ENCODE measurements around the gene RPL39L. TPM values are rescaled to one million over a fixed set of nuclear protein-coding genes. Genes with fewer than 3 reads are reported as not detected.

RPL39L gene
- total RNA-seq, 1 donor from 2014 or later = 8.9 TPM

GRCh38 chr3:187131981-187132380 lies 7.3 kb downstream of the RPL39L start:
- no peak for DNase-seq (ENCODE audit: low spot score)
- H3K27ac Mint-ChIP-seq (ENCODE audit: unreplicated experiment) = no peak overlapping the region
- H3K4me3 Mint-ChIP-seq (ENCODE audit: unreplicated experiment) = no peak overlapping the region
- no peaks in the 10 kb centered on the region for H3K4me1 Mint-ChIP-seq (ENCODE audit: unreplicated experiment)
- TF ChIP-seq CTCF (IDR thresholded peaks at IDR 0.05; ENCODE audit: unreplicated experiment) = no peak
- no peaks in the 10 kb centered on the region for H3K27me3 Mint-ChIP-seq (ENCODE audit: unreplicated experiment)
- H3K9me3 Mint-ChIP-seq (ENCODE audit: unreplicated experiment) = no peaks in the 10 kb centered on the region
- H3K36me3 Mint-ChIP-seq (ENCODE audit: low read depth, unreplicated experiment) = peaks cover 19% of the 10 kb centered on the region

GRCh38 chr3:187130346-187131066 lies 8.8 kb downstream of the RPL39L start:
- no peaks in the 10 kb centered on the region for H3K4me1 Mint-ChIP-seq (ENCODE audit: unreplicated experiment)
- H3K27me3 Mint-ChIP-seq (ENCODE audit: unreplicated experiment) = no peaks in the 10 kb centered on the region
- peaks cover 13% of the 10 kb centered on the region for H3K36me3 Mint-ChIP-seq (ENCODE audit: low read depth, unreplicated experiment)
- TF ChIP-seq CTCF (IDR thresholded peaks at IDR 0.05; ENCODE audit: unreplicated experiment) = no peak
- DNase-seq (ENCODE audit: low spot score) = no peak
- H3K9me3 Mint-ChIP-seq (ENCODE audit: unreplicated experiment) = no peaks in the 10 kb centered on the region
- H3K27ac Mint-ChIP-seq (ENCODE audit: unreplicated experiment) = no peak overlapping the region
- H3K4me3 Mint-ChIP-seq (ENCODE audit: unreplicated experiment) = no peak overlapping the region

- no peaks in the 10 kb centered on the region for H3K4me1 Mint-ChIP-seq (ENCODE audit: unreplicated experiment)
- no peaks in the 10 kb centered on the region for H3K27me3 Mint-ChIP-seq (ENCODE audit: unreplicated experiment)
- no peak for TF ChIP-seq CTCF (IDR thresholded peaks at IDR 0.05; ENCODE audit: unreplicated experiment)
- H3K27ac Mint-ChIP-seq (ENCODE audit: unreplicated experiment) = no peak overlapping the region
- no peaks in the 10 kb centered on the region for H3K9me3 Mint-ChIP-seq (ENCODE audit: unreplicated experiment)
- no peak for DNase-seq (ENCODE audit: low spot score)
- no peaks in the 10 kb centered on the region for H3K36me3 Mint-ChIP-seq (ENCODE audit: low read depth, unreplicated experiment)
- H3K4me3 Mint-ChIP-seq (ENCODE audit: unreplicated experiment) = no peak overlapping the region
These were observed 13.8 kb downstream of the RPL39L start for GRCh38 chr3:187125319-187126031.

- no peak for TF ChIP-seq CTCF (IDR thresholded peaks at IDR 0.05; ENCODE audit: unreplicated experiment)
- no peaks in the 10 kb centered on the region for H3K27me3 Mint-ChIP-seq (ENCODE audit: unreplicated experiment)
- H3K36me3 Mint-ChIP-seq (ENCODE audit: low read depth, unreplicated experiment) = no peaks in the 10 kb centered on the region
- H3K4me1 Mint-ChIP-seq (ENCODE audit: unreplicated experiment) = no peaks in the 10 kb centered on the region
- no peak for DNase-seq (ENCODE audit: low spot score)
- H3K27ac Mint-ChIP-seq (ENCODE audit: unreplicated experiment) = no peak overlapping the region
- no peak overlapping the region for H3K4me3 Mint-ChIP-seq (ENCODE audit: unreplicated experiment)
- no peaks in the 10 kb centered on the region for H3K9me3 Mint-ChIP-seq (ENCODE audit: unreplicated experiment)
These were observed 17.0 kb downstream of the RPL39L start for GRCh38 chr3:187122261-187122660.

- Mint-ChIP-seq H3K36me3 (ENCODE audit: low read depth, unreplicated experiment) (no peaks in the 10 kb centered on the region), H3K9me3 (ENCODE audit: unreplicated experiment) (no peaks in the 10 kb centered on the region), H3K27ac (ENCODE audit: unreplicated experiment) (no peak overlapping the region), H3K4me3 (ENCODE audit: unreplicated experiment) (no peak overlapping the region), H3K27me3 (ENCODE audit: unreplicated experiment) (no peaks in the 10 kb centered on the region), H3K4me1 (ENCODE audit: unreplicated experiment) (no peaks in the 10 kb centered on the region)
- TF ChIP-seq CTCF (IDR thresholded peaks at IDR 0.05; ENCODE audit: unreplicated experiment) = no peak
- no peak for DNase-seq (ENCODE audit: low spot score)
These were observed 19.0 kb downstream of the RPL39L start for GRCh38 chr3:187120326-187120725.
